Right lung (tissue), 5 donors: ENCODE data around the gene FLII. TPM values are rescaled to one million over a fixed set of nuclear protein-coding genes. Genes with fewer than 3 reads are reported as not detected.

Experiments
- DNase-seq, 2 donors: peaks; one replicate each; pipeline ENCODE4 v3.0.0-alpha.2; 2013
- polyA plus RNA-seq, 5 donors: library from polyadenylated mRNA; unstranded; fragments of 120-200 nt; gene quantifications; one replicate each; pipeline versions ENCODE4 v1.2.1 to v1.2.3, GENCODE V29; 2013; ENCODE audit warnings: inconsistent platforms in 1 of 5, low replicate concordance in 1 of 5; ENCODE audit not compliant: insufficient read length in 5 of 5, insufficient read depth in 1 of 5

Gene FLII
- polyA plus RNA-seq, 5 donors: 104 to 163 (median 131) TPM

DNA sequence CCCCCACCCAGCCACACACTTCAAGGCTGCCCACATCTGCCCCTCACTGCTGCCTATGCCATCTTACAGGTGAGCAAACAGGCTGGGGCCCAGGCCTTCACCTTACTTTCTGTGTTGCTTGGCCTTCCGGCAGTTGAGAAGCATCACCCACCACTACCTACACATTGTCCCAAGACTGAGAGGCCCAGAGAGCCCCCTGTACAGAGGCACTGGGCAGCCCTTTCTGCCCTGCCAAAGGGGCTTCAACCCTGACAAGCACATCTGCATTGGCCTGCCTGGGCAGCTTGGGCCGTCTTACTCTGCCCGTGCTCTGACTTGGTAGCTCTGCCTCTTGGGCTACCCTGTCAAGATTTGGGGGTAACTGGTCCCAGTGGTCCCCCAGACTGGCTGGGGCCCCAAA is 3.1 kb upstream of the FLII start:
- no peak for DNase-seq

- DNase-seq: no peak
Measured at GRCh38 chr17:18261146-18261515, 2.6 kb upstream of the FLII start.

GRCh38 chr17:18260332-18261145 is 2.0 kb upstream of the FLII start, which contains the start of gene MIEF2:
MIEF2 (plus strand) TSS chr17:18260662; CDS start chr17:18262721, 2,059 bp downstream.
- peak; percentile 94 to 95 for DNase-seq

DNA sequence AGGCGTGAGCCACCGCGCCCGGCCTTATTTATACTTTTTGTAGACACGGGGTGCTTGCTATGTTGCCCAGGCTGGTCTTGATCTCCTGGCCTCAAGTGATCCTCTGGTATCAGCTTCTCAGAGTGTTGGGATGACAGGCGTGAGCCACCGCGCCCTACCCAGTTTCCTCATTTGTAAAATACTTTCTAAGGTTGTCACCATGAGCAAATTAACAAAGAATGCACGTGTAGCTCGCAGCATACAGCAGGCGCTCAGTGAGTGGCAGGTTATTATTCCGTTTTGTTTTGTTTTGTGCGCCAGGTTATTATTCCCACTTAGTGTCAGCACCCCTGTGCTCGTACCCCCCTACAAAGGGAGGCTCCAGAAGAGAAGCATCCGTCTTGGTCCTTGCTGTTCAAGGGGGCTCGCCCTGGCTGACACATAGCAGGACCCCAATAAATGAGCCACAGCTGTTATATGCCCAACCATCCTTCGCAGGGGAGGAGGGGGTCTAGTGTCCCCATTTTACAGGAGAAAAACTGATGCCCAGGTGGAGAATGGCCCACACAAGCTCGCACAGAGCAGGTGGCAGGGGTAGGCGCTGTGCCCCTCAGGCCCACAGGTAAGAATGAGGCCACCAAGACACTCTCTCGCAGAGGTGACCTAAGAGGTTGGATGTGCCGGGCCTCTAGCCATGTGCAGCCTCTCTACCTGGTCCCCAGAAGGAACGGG is 1.2 kb upstream of the FLII start:
- no peak for DNase-seq

DNA sequence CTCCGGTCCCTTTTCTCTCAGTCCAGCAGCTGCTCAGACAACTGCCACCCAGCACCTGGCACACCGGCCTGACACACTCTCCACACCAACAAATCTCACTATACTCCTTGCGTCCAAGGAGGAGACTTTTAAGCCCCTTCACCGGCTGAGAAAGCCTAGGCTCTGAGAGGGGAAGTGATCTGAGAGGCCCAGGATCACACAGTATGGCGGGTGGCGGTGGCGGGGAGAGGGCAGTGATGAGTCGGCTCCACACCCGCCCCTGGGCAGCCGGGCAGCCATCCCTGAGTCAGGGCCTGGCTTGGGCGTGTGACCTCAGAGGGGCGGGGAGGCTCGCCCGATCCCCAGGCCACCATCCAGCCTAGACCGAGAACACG is 569 bp downstream of the FLII start:
- peak in 1 of 2 donors; percentile 25 for DNase-seq

- DNase-seq: no peak
Measured at GRCh38 chr17:18257268-18257981, 1.1 kb downstream of the FLII start.

GRCh38 chr17:18256776-18257175 is 1.8 kb downstream of the FLII start:
- no peak for DNase-seq

DNA sequence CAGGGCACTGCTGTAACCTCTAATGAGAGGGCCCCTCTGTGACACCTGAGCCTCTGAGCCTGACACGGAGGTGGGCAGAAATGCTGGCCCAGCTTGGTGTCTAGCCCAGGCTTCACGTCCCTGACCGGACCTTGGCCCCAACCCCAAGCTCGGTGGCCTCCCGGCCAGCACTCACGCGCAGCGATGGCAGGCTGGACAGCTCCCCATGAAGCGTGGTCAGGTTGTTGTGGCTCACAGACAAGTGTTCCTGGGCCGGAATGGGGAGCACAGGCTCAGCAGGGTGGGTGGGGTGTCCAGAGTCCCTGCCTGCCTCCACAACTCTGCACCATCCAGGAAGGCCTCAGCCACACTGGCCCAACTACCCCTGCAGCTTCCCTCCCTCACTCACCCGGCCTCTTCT is 2.2 kb downstream of the FLII start:
- DNase-seq: no peak

DNA sequence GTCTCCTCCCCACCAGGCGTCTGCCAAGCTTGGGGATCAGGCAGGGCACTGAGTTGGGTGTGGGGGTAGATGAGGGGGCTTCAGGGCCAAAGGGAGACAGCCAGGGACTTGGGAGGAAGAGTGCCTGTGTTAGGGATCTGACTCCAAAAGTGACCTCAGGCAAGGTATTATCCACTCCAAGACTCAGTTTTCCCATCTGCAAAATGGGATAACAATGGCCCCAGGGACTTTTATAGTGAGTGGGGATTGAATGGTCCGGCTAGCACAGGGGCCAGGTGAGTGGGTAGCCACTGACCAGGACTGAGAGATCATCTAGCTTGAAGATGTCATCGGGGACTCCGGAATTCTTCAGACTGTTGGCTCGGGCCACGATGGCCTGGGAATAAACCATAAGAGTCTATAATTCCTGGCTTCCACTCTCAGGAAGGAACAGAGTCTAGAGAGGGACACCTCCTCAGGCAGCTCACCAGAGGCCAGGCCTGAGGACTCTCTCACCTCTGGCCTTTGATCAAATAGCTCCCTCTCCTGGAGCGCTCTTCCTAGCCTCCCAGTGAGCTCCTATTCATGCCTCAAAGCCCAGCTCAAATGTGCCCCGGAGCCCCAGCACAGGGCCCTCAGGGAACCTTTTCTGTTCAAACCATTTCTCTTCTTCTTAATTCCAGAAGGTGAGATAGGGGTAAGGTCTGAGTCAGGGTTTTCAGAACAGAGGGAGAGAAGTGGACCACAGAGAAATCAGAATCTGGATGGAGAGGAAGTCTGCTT is 3.5 kb downstream of the FLII start:
- no peak for DNase-seq

- DNase-seq: no peak
Measured at GRCh38 chr17:18253947-18254821, 4.4 kb downstream of the FLII start.

DNA sequence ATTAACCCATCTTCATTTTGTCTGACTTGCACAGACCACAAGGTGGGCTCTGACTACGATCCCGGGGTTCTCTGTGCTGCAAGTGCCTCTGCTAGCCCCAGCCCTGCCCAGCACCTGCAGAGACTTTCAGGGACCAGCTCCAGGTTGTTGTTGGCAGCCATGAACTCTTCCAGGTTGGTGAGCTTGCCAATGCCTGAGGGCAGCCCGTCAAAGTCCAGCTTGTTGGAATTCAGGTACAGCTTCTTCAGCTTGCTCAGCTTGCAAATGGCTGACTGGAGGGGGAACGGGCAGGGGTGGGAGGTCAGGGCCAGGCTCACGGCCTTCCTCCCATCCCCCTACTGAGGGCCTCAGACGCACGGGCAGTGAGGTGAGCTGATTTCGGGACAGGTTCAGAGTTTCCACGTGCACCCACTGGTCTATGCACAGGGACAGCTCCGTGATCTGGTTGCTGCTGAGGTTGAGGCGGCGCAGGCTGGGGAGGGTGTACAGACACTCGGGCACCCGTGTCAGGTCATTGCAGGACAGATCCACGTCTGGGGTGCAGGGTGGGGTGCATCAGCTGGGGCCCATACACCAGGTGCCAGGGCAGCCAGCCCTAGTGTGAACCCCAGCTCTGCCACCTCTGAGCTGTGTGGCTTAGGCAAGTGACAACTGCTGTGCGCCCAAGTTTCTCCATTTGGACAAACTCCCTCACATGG is 5.2 kb downstream of the FLII start:
- DNase-seq: no peak

GRCh38 chr17:18252160-18252559 is 6.4 kb downstream of the FLII start:
- no peak for DNase-seq

DNA sequence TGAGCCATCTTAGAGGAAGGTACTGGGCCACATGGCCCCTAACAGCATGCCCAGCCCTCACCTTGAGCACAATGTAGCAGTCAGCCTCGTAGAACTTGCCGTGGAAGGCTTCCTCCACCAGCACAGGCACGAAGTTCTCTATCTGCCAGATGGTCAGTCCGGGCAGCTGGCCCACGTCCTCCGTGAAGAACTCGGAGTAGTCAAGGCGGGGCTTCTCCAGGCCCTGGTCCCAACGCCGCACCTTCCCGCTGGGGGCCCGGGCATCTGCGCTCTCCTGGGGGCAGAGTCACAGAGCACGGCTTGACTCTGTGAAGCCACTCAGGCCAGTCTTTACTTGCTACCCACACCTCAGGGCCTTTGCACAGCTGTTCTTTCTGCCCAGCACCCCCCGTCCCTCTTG is 7.3 kb downstream of the FLII start:
- DNase-seq: no peak

- no peak for DNase-seq
Measured at GRCh38 chr17:18250708-18251107, 7.8 kb downstream of the FLII start.

GRCh38 chr17:18250259-18250658 is 8.3 kb downstream of the FLII start:
- no peak for DNase-seq

GRCh38 chr17:18248811-18249210 is 9.7 kb downstream of the FLII start:
- DNase-seq: no peak

DNA sequence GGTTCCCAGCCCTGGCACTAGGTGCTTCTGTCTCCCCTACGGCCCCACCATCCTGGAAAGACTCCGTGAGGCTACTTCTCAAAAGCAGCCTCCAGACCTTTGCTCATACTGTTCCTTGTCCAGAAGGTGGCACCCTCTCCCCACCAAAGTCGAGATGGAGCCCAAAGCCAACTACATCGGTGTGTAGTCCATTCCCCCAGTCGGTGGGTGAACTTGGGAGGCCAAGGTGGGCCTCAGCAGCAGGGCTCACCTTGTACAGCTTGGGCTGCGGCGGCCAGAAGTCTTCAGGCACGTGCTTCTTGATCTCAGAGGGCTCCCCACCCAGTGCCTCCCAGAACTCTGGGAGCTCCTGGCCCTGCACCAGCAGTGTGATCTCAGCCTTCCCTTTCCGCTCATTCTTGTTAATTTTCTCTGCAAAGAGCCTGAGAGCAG is 10.2 kb downstream of the FLII start:
- DNase-seq: peak in 1 of 2 donors; percentile 60

DNA sequence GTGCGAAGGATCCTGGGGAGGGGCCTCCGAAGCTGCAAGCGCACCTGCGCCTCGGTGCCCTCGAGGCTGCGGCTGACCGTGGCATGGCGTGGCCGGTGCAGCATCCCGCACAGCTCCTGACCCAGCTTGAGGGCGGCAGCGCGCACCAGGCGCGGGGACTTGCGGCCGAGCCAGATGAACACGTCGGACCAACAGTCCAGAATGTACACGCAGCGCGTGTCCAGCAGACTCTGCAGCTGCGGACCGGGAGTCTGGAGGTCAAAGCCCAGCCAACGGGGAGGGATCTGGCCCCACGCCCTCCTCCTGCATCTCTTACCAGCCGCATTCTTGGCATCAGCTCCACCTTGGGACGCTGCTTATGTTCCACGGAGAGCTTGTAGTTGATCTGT is 10.9 kb downstream of the FLII start:
- no peak for DNase-seq

DNA sequence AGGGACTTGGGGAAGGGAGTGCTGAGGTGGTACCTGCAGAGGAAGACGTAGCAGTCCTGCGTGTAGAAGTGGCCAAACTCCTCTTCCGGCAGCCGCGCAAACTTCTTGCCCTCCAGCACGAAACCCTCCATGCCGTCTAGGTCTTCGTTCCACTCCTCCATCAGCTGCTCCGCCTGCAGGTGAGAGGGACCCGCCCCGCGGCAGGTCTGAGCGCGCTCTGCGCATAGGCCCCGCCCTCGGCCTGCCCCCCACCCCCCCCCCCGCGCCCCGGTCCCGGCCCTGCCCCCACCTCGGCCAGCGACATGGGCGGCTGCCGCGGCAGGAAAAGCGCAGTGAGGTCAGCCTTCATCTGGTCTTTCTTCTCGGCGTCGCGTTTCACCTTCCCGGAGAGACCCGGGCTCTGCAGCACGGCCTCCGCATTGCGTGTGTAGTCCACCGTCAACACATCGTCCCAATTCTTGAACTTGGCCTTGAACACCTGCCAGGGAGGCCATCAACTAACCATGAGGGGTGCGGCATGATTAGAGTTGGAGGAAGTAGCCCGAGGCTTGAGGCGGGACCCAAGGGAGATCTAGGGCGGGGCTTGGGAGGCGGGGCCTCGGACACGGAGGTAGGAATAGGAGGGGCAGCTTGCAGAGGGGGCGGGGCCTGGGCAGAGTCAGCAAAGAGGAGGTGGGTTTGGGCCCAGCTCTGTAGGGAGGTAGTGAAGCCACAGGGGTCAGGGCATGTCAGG is 11.5 kb downstream of the FLII start:
- peak in 1 of 2 donors; percentile 41 for DNase-seq
